ENCODE measurements around the gene SIRPG.

GRCh38 chr20:1600736-1601135, 56.8 kb downstream of the SIRPG start:
- TF ChIP-seq GABPA (IDR thresholded peaks at IDR 0.05; ENCODE audit: low read depth) (no peak), POLR2AphosphoS5 (IDR thresholded peaks at IDR 0.05; ENCODE audit: low read depth) (no peak), CTCF (IDR thresholded peaks at IDR 0.05; ENCODE audit: insufficient read depth, low read length) (no peak), REST (IDR thresholded peaks at IDR 0.05; ENCODE audit: insufficient replicate concordance, low read depth) (no peak)

Data from HL-60 (cell line).